ENCODE measurements around the gene TGIF1.

The TGIF1 gene

DNA sequence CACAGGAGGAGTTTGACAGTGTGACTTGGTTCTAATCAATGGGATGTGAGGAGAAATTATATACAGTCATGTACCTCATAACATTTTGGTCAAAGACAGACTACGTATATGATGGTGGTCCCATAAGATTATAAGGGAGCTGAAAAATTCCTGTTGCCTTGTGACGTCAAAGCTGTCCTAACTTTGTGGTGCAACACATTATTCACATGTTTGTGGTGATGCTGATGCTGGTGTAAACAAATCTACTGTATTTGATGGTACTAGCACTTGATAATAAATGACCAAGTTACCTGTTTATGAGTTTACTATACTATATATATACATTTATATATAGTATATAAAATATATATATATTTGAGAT, 29.1 kb upstream of the TGIF1 start:
- 0 out of 2 replicates have a peak, but pooled peaks cover 3% of the 10 kb centered on the region for H3K9me3 ChIP-seq (ENCODE audit: control insufficient read depth, insufficient read depth, low read length)
- H3K36me3 ChIP-seq (ENCODE audit: control insufficient read depth, low read length): no peaks in the 10 kb centered on the region
- no peaks in the 10 kb centered on the region for H3F3A ChIP-seq (ENCODE audit: control insufficient read depth, insufficient read depth)
- no peak overlapping the region for H3K4me3 ChIP-seq (ENCODE audit: low read length)
- TF ChIP-seq, protein P1, sequence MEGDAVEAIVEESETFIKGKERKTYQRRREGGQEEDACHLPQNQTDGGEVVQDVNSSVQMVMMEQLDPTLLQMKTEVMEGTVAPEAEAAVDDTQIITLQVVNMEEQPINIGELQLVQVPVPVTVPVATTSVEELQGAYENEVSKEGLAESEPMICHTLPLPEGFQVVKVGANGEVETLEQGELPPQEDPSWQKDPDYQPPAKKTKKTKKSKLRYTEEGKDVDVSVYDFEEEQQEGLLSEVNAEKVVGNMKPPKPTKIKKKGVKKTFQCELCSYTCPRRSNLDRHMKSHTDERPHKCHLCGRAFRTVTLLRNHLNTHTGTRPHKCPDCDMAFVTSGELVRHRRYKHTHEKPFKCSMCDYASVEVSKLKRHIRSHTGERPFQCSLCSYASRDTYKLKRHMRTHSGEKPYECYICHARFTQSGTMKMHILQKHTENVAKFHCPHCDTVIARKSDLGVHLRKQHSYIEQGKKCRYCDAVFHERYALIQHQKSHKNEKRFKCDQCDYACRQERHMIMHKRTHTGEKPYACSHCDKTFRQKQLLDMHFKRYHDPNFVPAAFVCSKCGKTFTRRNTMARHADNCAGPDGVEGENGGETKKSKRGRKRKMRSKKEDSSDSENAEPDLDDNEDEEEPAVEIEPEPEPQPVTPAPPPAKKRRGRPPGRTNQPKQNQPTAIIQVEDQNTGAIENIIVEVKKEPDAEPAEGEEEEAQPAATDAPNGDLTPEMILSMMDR (IDR thresholded peaks at IDR 0.05; ENCODE audit: low read depth, low read length, poor library complexity, severe bottlenecking): no peak
- TF ChIP-seq EZH2phosphoT487 (IDR thresholded peaks at IDR 0.05; ENCODE audit: borderline replicate concordance, low read length): no peak
- no peaks in the 10 kb centered on the region for H3K4me1 ChIP-seq (ENCODE audit: control insufficient read depth, low read length)
- H3K9me2 ChIP-seq (replicated peaks; ENCODE audit: control insufficient read depth, low read length): no peaks in the 10 kb centered on the region
- no peaks in the 10 kb centered on the region for H3K27me3 ChIP-seq (ENCODE audit: control insufficient read depth, low read length)
- no peaks in the 10 kb centered on the region for H4K20me1 ChIP-seq (ENCODE audit: control insufficient read depth, insufficient read depth, low read depth, low read length)
- H3K4me2 ChIP-seq (ENCODE audit: low read length): no peak overlapping the region
- no peaks in the 10 kb centered on the region for H3K79me2 ChIP-seq (ENCODE audit: control insufficient read depth, low read length)
- no peak overlapping the region for H3K27ac ChIP-seq (ENCODE audit: low read depth, low read length)

DNA sequence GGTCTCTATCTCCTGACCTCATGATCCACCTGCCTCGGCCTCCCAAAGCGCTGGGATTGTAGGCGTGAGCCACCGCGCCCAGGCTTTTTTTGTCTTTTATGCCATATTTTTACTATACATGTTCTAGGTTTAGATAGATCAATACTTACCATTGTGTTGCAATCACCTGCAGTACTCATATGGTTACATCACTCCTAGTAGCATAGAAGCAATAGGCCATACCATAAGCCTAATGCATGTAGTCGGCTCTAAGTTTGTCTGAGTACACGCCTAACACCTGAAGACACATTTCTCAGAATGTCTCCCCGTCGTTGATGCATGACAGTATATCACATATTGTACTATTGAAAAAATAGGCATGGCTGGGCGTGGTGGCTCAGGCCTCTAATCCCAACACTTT, 27.1 kb upstream of the TGIF1 start:
- Histone ChIP-seq H3K27ac (ENCODE audit: low read depth, low read length) (no peak overlapping the region), H3K9me3 (ENCODE audit: control insufficient read depth, insufficient read depth, low read length) (0 out of 2 replicates have a peak, but pooled peaks cover 3% of the 10 kb centered on the region), H4K20me1 (ENCODE audit: control insufficient read depth, insufficient read depth, low read depth, low read length) (no peaks in the 10 kb centered on the region), H3K4me2 (ENCODE audit: low read length) (no peak overlapping the region), H3K27me3 (ENCODE audit: control insufficient read depth, low read length) (no peaks in the 10 kb centered on the region), H3F3A (ENCODE audit: control insufficient read depth, insufficient read depth) (no peaks in the 10 kb centered on the region), H3K4me1 (ENCODE audit: control insufficient read depth, low read length) (no peaks in the 10 kb centered on the region), H3K9me2 (replicated peaks; ENCODE audit: control insufficient read depth, low read length) (no peaks in the 10 kb centered on the region), H3K36me3 (ENCODE audit: control insufficient read depth, low read length) (no peaks in the 10 kb centered on the region), H3K79me2 (ENCODE audit: control insufficient read depth, low read length) (no peaks in the 10 kb centered on the region), H3K4me3 (ENCODE audit: low read length) (no peak overlapping the region)
- TF ChIP-seq, protein P1 (IDR thresholded peaks at IDR 0.05; ENCODE audit: low read depth, low read length, poor library complexity, severe bottlenecking): no peak
- TF ChIP-seq EZH2phosphoT487 (IDR thresholded peaks at IDR 0.05; ENCODE audit: borderline replicate concordance, low read length): no peak

DNA sequence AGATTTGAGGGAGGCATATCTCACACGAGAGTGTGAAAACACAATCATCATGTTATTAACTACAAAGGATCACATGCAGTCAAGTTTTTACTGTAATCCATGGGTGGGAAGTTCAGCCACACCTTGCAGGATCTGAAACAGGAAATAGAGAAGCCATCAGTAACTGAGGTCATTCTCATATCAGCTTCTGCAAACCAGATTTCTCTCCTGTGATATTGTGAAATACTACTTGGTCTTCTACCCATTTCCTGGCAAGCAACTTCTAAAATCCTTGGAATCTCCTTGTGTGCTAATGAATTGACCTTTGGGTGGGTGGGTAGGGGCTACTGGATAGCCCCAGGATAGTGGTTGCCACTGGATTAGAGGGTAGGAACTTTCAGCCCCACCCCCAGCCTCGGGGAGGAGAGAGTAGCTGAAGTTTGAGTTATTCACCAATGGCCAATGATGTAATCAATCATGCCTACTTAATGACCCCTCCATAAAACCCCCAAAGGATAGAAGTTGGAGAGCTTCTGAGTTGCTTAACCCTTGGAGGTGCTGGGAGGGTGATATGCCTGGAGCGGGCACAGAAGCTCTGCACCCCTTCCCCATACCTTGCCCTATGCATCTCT, 25.6 kb upstream of the TGIF1 start:
- Histone ChIP-seq H3K27me3 (ENCODE audit: control insufficient read depth, low read length) (no peaks in the 10 kb centered on the region), H3K4me3 (ENCODE audit: low read length) (no peak overlapping the region), H3K4me2 (ENCODE audit: low read length) (no peak overlapping the region), H3F3A (ENCODE audit: control insufficient read depth, insufficient read depth) (no peaks in the 10 kb centered on the region), H3K9me3 (ENCODE audit: control insufficient read depth, insufficient read depth, low read length) (0 out of 2 replicates have a peak, but pooled peaks cover 3% of the 10 kb centered on the region), H3K36me3 (ENCODE audit: control insufficient read depth, low read length) (no peaks in the 10 kb centered on the region), H3K4me1 (ENCODE audit: control insufficient read depth, low read length) (no peaks in the 10 kb centered on the region), H4K20me1 (ENCODE audit: control insufficient read depth, insufficient read depth, low read depth, low read length) (no peaks in the 10 kb centered on the region), H3K79me2 (ENCODE audit: control insufficient read depth, low read length) (no peaks in the 10 kb centered on the region), H3K9me2 (replicated peaks; ENCODE audit: control insufficient read depth, low read length) (no peaks in the 10 kb centered on the region), H3K27ac (ENCODE audit: low read depth, low read length) (no peak overlapping the region)
- TF ChIP-seq, protein P1 (IDR thresholded peaks at IDR 0.05; ENCODE audit: low read depth, low read length, poor library complexity, severe bottlenecking): no peak
- TF ChIP-seq EZH2phosphoT487 (IDR thresholded peaks at IDR 0.05; ENCODE audit: borderline replicate concordance, low read length): no peak
